Small intestine (tissue), 7 donors: Measurements from ENCODE around the gene MMP1. TPM values are rescaled to one million over a fixed set of nuclear protein-coding genes. Genes with fewer than 3 reads are reported as not detected.

Source experiments
- DNase-seq, 2 donors: peaks; one replicate each; pipeline versions ENCODE4 v3.0.0 to v3.0.0-alpha.2; 2013
- FAIRE-seq: peaks from 2 replicates; lab custom pipeline; 2012; peaks lifted over from hg19 to GRCh38; lab: Jason Lieb, UNC
- H3K27ac ChIP-seq, 3 donors: one replicate each; pipeline ENCODE4 v1.5.1; 2013; ENCODE audit warnings: low read length in 2 of 3, mild to moderate bottlenecking in 2 of 3, control low read depth in 1 of 3, inconsistent platforms in 1 of 3, low read depth in 1 of 3, moderate library complexity in 1 of 3
- H3K27me3 ChIP-seq, 3 donors: one replicate each; pipeline ENCODE4 v1.6.1; 2013; ENCODE audit warnings: low read length in 3 of 3, inconsistent platforms in 1 of 3; ENCODE audit not compliant: control insufficient read depth in 3 of 3, insufficient read depth in 3 of 3
- H3K36me3 ChIP-seq, 3 donors: one replicate each; pipeline ENCODE4 v1.6.1; 2013; ENCODE audit warnings: low read length in 3 of 3, inconsistent platforms in 1 of 3, low read depth in 1 of 3, mild to moderate bottlenecking in 1 of 3, moderate library complexity in 1 of 3; ENCODE audit not compliant: control insufficient read depth in 3 of 3, insufficient read depth in 2 of 3
- H3K4me1 ChIP-seq, 3 donors: one replicate each; pipeline ENCODE4 v1.6.1; 2013; ENCODE audit warnings: low read length in 2 of 3, inconsistent platforms in 1 of 3, low read depth in 1 of 3, mild to moderate bottlenecking in 1 of 3, moderate library complexity in 1 of 3; ENCODE audit not compliant: control insufficient read depth in 3 of 3, insufficient read depth in 2 of 3
- H3K4me3 ChIP-seq, 3 donors: one replicate each; pipeline ENCODE4 v1.5.1; 2013; ENCODE audit warnings: low read length in 3 of 3, control low read depth in 1 of 3, inconsistent platforms in 1 of 3, low read depth in 1 of 3, mild to moderate bottlenecking in 1 of 3, moderate library complexity in 1 of 3
- H3K9me3 ChIP-seq, 2 donors: one replicate each; pipeline ENCODE4 v1.6.1; 2013; ENCODE audit warnings: low read depth in 1 of 2, low read length in 1 of 2; ENCODE audit not compliant: control insufficient read depth in 2 of 2, insufficient read depth in 1 of 2
- WGBS, 3 donors: extraction: QIAGEN DNeasy Blood & Tissue Kit; methylation state at CpG; one replicate each; pipeline ENCODE4 v1.1.7; 2013; 5-methylcytosine and 5-hydroxymethylcytosine counted together
- polyA plus RNA-seq, 4 donors: library from polyadenylated mRNA; stranded (reverse) in 3 of 4; unstranded in 1 of 4; fragments of 200-250 nt in 3 of 4; fragments of 120-200 nt in 1 of 4; gene quantifications; one replicate each; pipeline versions ENCODE4 v1.2.1 to v1.2.3, GENCODE V29; 2013
- donor health status: healthy with polysubstance abuse.
- donor health status: control.
- donor health status: control.
- donor health status: Bipolar disorder and iron deficiency.
- donor health status: healthy.

The MMP1 gene
- polyA plus RNA-seq, 4 donors, result 0.45 to 63.4 (median 3.7) TPM

- FAIRE-seq, result no peak
- Histone ChIP-seq H3K4me3 (no peak overlapping the region), H3K27me3 (peaks cover 0 to 2% (median 0%) of the 10 kb centered on the region in 3 donors), H3K9me3 (no peaks in the 10 kb centered on the region), H3K36me3 (no peaks in the 10 kb centered on the region), H3K4me1 (peaks cover 0 to 27% (median 5%) of the 10 kb centered on the region in 3 donors), H3K27ac (peak overlapping the region in 2 of 3 donors; percentile 32 to 57)
- DNase-seq, result peak in 1 of 2 donors; percentile 27
- WGBS, 3 donors, result 39 to 53% (median 50%) methylated on average over 6 of the region's 6 CpGs
Observed at GRCh38 chr11:102799681-102800340, 1.9 kb upstream of the MMP1 start.

GRCh38 chr11:102794382-102794781 is 3.6 kb downstream of the MMP1 start:
- Histone ChIP-seq H3K9me3 (no peaks in the 10 kb centered on the region), H3K36me3 (no peaks in the 10 kb centered on the region), H3K27me3 (peaks cover 0 to 2% (median 0%) of the 10 kb centered on the region in 3 donors), H3K4me1 (peaks cover 0 to 18% (median 4%) of the 10 kb centered on the region in 3 donors), H3K27ac (no peak overlapping the region), H3K4me3 (no peak overlapping the region)
- FAIRE-seq, result no peak
- no peak for DNase-seq

- peaks cover 0 to 12% (median under 1%) of the 10 kb centered on the region in 3 donors for H3K4me1 ChIP-seq
- peak in 1 of 2 donors; percentile 14 for DNase-seq
Observed at GRCh38 chr11:102793677-102794290, 4.2 kb downstream of the MMP1 start.

GRCh38 chr11:102792604-102793003 is 5.4 kb downstream of the MMP1 start:
- DNase-seq (peak in 1 of 2 donors; percentile 20), FAIRE-seq (no peak)
- no peaks in the 10 kb centered on the region for H3K36me3 ChIP-seq
- peaks cover 0 to 5% (median 0%) of the 10 kb centered on the region in 3 donors for H3K4me1 ChIP-seq
- H3K4me3 ChIP-seq, result no peak overlapping the region
- H3K9me3 ChIP-seq, result no peaks in the 10 kb centered on the region
- H3K27ac ChIP-seq, result no peak overlapping the region
- WGBS, 3 donors, result 44 to 64% (median 54%) methylated on average over 5 of the region's 5 CpGs
- peaks cover 0 to 2% (median 0%) of the 10 kb centered on the region in 3 donors for H3K27me3 ChIP-seq

More at GRCh38 chr11:102793677-102794290, 4.2 kb downstream of the MMP1 start:
- no peaks in the 10 kb centered on the region for H3K9me3 ChIP-seq
- H3K27ac ChIP-seq, result peak overlapping the region in 1 of 3 donors; percentile 56
- 54 to 65% (median 63%) methylated on average over 6 of the region's 6 CpGs for WGBS, 3 donors
- H3K27me3 ChIP-seq, result peaks cover 0 to 2% (median 0%) of the 10 kb centered on the region in 3 donors
- no peak for FAIRE-seq
- no peak overlapping the region for H3K4me3 ChIP-seq
- no peaks in the 10 kb centered on the region for H3K36me3 ChIP-seq

GRCh38 chr11:102791271-102792036 is 6.5 kb downstream of the MMP1 start:
- DNase-seq, result peak in 1 of 2 donors; percentile 17
- FAIRE-seq, result no peak
- no peaks in the 10 kb centered on the region for H3K27me3 ChIP-seq
- WGBS, 3 donors, result 62 to 71% (median 63%) methylated on average over 4 of the region's 4 CpGs
- H3K4me1 ChIP-seq, result no peaks in the 10 kb centered on the region
- H3K27ac ChIP-seq, result no peak overlapping the region
- H3K9me3 ChIP-seq, result no peaks in the 10 kb centered on the region
- H3K36me3 ChIP-seq, result no peaks in the 10 kb centered on the region
- H3K4me3 ChIP-seq, result no peak overlapping the region

GRCh38 chr11:102788334-102788995 is 9.5 kb downstream of the MMP1 start:
- H3K27ac ChIP-seq, result no peak overlapping the region
- 79 to 89% (median 79%) methylated on average over 8 of the region's 8 CpGs for WGBS, 3 donors
- FAIRE-seq (no peak), DNase-seq (no peak)
- H3K36me3 ChIP-seq, result no peaks in the 10 kb centered on the region
- no peaks in the 10 kb centered on the region for H3K9me3 ChIP-seq
- H3K4me1 ChIP-seq, result no peaks in the 10 kb centered on the region
- no peaks in the 10 kb centered on the region for H3K27me3 ChIP-seq
- no peak overlapping the region for H3K4me3 ChIP-seq

- Histone ChIP-seq H3K4me3 (no peak overlapping the region), H3K36me3 (no peaks in the 10 kb centered on the region), H3K9me3 (no peaks in the 10 kb centered on the region), H3K4me1 (no peaks in the 10 kb centered on the region), H3K27me3 (no peaks in the 10 kb centered on the region), H3K27ac (no peak overlapping the region)
- DNase-seq, result no peak
- no peak for FAIRE-seq
- WGBS, 3 donors, result 60 to 75% (median 65%) methylated on average over 3 of the region's 3 CpGs
Observed at GRCh38 chr11:102784380-102784779, 13.6 kb downstream of the MMP1 start.

DNA sequence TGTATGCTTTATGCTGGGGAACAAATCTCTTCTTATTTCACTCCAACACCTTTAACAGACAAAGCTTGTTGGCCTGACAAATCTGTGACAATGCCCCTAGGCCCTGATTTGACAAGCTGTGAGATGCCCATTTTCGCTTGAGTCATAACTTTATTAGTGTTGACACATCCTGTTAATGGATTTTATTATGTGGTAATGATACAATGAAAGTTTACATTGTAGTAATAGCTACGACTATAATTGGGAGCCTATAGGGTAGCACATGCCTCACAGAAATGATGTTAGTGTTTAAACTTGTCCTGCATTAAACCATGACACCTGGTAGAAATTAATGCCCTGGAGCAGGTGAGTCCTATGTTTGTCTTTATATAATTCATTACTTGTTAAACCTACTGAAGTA is 14.2 kb downstream of the MMP1 start:
- Histone ChIP-seq H3K36me3 (no peaks in the 10 kb centered on the region), H3K27ac (no peak overlapping the region), H3K4me1 (no peaks in the 10 kb centered on the region), H3K27me3 (no peaks in the 10 kb centered on the region), H3K9me3 (no peaks in the 10 kb centered on the region), H3K4me3 (no peak overlapping the region)
- DNase-seq (peak in 1 of 2 donors; percentile 28), FAIRE-seq (no peak)
- 14 to 53% (median 32%) methylated on average over 2 of the region's 2 CpGs for WGBS, 3 donors
